ENCODE measurements around the gene TGFBR3L. TPM values are rescaled to one million over a fixed set of nuclear protein-coding genes. Genes with fewer than 3 reads are reported as not detected.

Gene TGFBR3L
- total and polyA plus RNA-seq, 2 donors (not counting 3 experiments of a cell fraction or from before 2014, with no cell fraction given): 0.35 TPM; not detected in 1

- dilution Hi-C loops (cut with MboI; ENCODE audit: extremely low pct_ligation_motif_present, low sequenced_read_pairs) (no loop called here), intact Hi-C loops (cut with micrococcal nuclease) (loop anchor here (1.0 kb wide), 4 partner anchors 15 to 50 kb away; partner anchors contain the start of genes LRRC8E and SNAPC2)
- Histone ChIP-seq H3K79me2 (ENCODE audit: control insufficient read depth, insufficient read depth, low read length) (peaks cover 28% of the 10 kb centered on the region), H3K27ac (ENCODE audit: insufficient read depth, low read depth, low read length) (peak within 1 kb of the TSS; percentile 62), H2AFZ (ENCODE audit: low read depth, low read length) (peak within 1 kb of the TSS; percentile 62), H3K4me2 (ENCODE audit: insufficient read depth, low read length) (peak within 1 kb of the TSS; percentile 91), H3K9me1 (replicated peaks; ENCODE audit: control insufficient read depth, extremely low read depth, insufficient read depth, low read length) (no peaks in the 10 kb centered on the region), H3K36me3 (ENCODE audit: control insufficient read depth in 2 of 2, extremely low read depth in 1 of 2, insufficient read depth in 2 of 2, low read length in 2 of 2) (no peaks in the 10 kb centered on the region), H4K20me1 (replicated peaks; ENCODE audit: control insufficient read depth, extremely low read depth, insufficient read depth, low read length) (no peaks in the 10 kb centered on the region), H3K9me3 (replicated peaks; ENCODE audit: control insufficient read depth, insufficient read depth, low read length) (no peaks in the 10 kb centered on the region), H3K27me3 (ENCODE audit: control insufficient read depth in 2 of 2, insufficient read depth in 2 of 2, low read length in 2 of 2) (no peaks in the 10 kb centered on the region), H3K4me3 (replicated peaks in 1 of 3; ENCODE audit: insufficient read depth in 1 of 3, low read depth in 1 of 3, low read length in 3 of 3) (peak within 1 kb of the TSS; percentile 62 to 93 (median 71)), H3K4me1 (ENCODE audit: control insufficient read depth, extremely low read depth, insufficient read depth, low read length) (peaks cover 16% of the 10 kb centered on the region), H3K9ac (replicated peaks; ENCODE audit: extremely low read depth, insufficient read depth, low read length) (peak within 1 kb of the TSS; percentile 73)
- POLR2A ChIA-PET: interaction anchor here (0.8 to 1.0 kb wide), 3 partner anchors 8 to 17 kb away, joined by 3 to 13 read pairs (median 4); partner anchors contain the start of gene SNAPC2
- peak; percentile 100 for DNase-seq (ENCODE audit: low read depth, low spot score)
- no peak for TF ChIP-seq FOS (IDR thresholded peaks at IDR 0.05; ENCODE audit: borderline replicate concordance, insufficient read depth, low read length)
- TF ChIP-seq EZH2 (IDR thresholded peaks at IDR 0.05; ENCODE audit: borderline replicate concordance, low read depth, low read length, severe bottlenecking): no peak
- TF ChIP-seq JUN (IDR thresholded peaks at IDR 0.05; ENCODE audit: borderline replicate concordance, insufficient read depth, insufficient read length, low read depth): no peak
- TF ChIP-seq MAX (IDR thresholded peaks at IDR 0.05; ENCODE audit: insufficient read depth, insufficient read length): peak; percentile 85
- TF ChIP-seq CTCF (IDR thresholded peaks at IDR 0.05; ENCODE audit: extremely low read depth in 1 of 2, insufficient read depth in 1 of 2, low read depth in 1 of 2, low read length in 2 of 2): peak; percentile 64 to 67
- peak; percentile 88 for TF ChIP-seq POLR2AphosphoS5 (IDR thresholded peaks at IDR 0.05; ENCODE audit: insufficient read depth, low read depth, low read length)
- no peak for TF ChIP-seq GATA2 (IDR thresholded peaks at IDR 0.05; ENCODE audit: insufficient read depth, insufficient read length, low read depth, low read length)
- peak; percentile 52 for TF ChIP-seq MYC (IDR thresholded peaks at IDR 0.05; ENCODE audit: low read depth, low read length)
- peak; percentile 98 for TF ChIP-seq POLR2A (IDR thresholded peaks at IDR 0.05; ENCODE audit: low read depth, low read length)
- CTCF ChIA-PET: interaction anchor here (0.6 to 2.2 kb wide), 16 partner anchors 13 to 335 kb away, joined by 3 to 17 read pairs (median 3); partner anchors contain the start of genes SNAPC2, TIMM44 and TRAPPC5
- BruUV-seq (replicated peaks): no TSS peak
- FAIRE-seq: peak; percentile 100
Measured at GRCh38 chr19:7903244-7904073, 11.2 kb upstream of the TGFBR3L start, which contains the start of gene MAP2K7. Gene MAP2K7, plus strand, starts transcription at chr19:7903877. Its CDS starts 68 bp downstream, at chr19:7903945.
